ENCODE measurements around the gene ACBD6. TPM values are rescaled to one million over a fixed set of nuclear protein-coding genes. Genes with fewer than 3 reads are reported as not detected.

Gene ACBD6
- total and polyA plus RNA-seq, 4 donors, result 8.3 to 17.3 (median 14.0) TPM

DNA sequence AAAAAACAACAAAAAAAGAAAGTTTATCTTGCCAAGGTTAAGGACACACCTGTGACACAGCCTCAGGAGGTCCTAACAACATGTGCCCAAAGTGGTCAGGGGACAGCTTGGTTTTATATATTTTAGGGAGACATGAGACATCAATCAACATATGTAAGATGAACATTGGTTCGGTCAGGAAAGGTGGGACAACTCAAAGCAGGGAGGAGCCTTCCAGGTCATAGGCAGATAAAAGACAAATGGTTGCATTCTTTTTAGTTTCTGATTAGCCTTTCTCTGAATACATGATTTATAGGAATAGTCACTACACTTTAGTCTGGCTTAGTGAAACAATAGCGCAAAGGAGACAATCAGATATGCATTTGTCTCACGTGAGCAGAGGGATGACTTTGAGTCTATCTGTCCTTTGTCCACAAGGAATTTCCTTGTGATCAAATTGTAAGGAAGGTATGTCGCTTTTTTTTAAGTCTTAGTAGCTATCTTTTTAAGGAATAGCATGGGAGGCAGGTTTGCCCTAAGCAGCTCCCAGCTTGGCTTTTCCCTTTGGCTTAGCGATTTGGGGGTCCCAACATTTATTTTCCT, 33.1 kb upstream of the ACBD6 start:
- Histone ChIP-seq H3K27ac (ENCODE audit: low read depth in 1 of 2, low read length in 2 of 2) (no peak overlapping the region), H3K9me3 (ENCODE audit: control insufficient read depth in 4 of 4, low read length in 3 of 4) (no peaks in the 10 kb centered on the region), H3K36me3 (ENCODE audit: control insufficient read depth in 4 of 4, insufficient read depth in 3 of 4, low read depth in 1 of 4, low read length in 3 of 4) (no peaks in the 10 kb centered on the region), H3K9ac (ENCODE audit: low read depth in 1 of 2, low read length in 2 of 2) (no peak overlapping the region), H3K27me3 (ENCODE audit: control insufficient read depth in 4 of 4, insufficient read depth in 4 of 4, low read length in 3 of 4) (no peaks in the 10 kb centered on the region), H3K4me1 (ENCODE audit: control insufficient read depth in 4 of 4, insufficient read depth in 4 of 4, low read length in 3 of 4) (peaks cover 0 to 2% (median 0%) of the 10 kb centered on the region in 4 donors), H3K4me3 (ENCODE audit: low read depth in 1 of 3, low read length in 3 of 3) (no peak overlapping the region)
- no peak for DNase-seq (ENCODE audit: low spot score)
- 92% methylated on average over 5 of the region's 5 CpGs for WGBS
- no peak for TF ChIP-seq YY1 (IDR thresholded peaks at IDR 0.05)
- no peak for TF ChIP-seq NR2F2 (IDR thresholded peaks at IDR 0.05)
- TF ChIP-seq JUND (IDR thresholded peaks at IDR 0.05), result no peak
- TF ChIP-seq, protein P1, sequence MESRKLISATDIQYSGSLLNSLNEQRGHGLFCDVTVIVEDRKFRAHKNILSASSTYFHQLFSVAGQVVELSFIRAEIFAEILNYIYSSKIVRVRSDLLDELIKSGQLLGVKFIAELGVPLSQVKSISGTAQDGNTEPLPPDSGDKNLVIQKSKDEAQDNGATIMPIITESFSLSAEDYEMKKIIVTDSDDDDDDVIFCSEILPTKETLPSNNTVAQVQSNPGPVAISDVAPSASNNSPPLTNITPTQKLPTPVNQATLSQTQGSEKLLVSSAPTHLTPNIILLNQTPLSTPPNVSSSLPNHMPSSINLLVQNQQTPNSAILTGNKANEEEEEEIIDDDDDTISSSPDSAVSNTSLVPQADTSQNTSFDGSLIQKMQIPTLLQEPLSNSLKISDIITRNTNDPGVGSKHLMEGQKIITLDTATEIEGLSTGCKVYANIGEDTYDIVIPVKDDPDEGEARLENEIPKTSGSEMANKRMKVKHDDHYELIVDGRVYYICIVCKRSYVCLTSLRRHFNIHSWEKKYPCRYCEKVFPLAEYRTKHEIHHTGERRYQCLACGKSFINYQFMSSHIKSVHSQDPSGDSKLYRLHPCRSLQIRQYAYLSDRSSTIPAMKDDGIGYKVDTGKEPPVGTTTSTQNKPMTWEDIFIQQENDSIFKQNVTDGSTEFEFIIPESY (IDR thresholded peaks at IDR 0.05), result no peak
- no peak for TF ChIP-seq RXRA (IDR thresholded peaks at IDR 0.05)
- TF ChIP-seq FOXA1 (IDR thresholded peaks at IDR 0.05), result no peak
- TF ChIP-seq HNF4A (conservative IDR thresholded peaks at IDR 0.05), result no peak
- no peak for TF ChIP-seq FOXA2 (IDR thresholded peaks at IDR 0.05)
- TF ChIP-seq, protein P2, sequence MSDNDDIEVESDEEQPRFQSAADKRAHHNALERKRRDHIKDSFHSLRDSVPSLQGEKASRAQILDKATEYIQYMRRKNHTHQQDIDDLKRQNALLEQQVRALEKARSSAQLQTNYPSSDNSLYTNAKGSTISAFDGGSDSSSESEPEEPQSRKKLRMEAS (IDR thresholded peaks at IDR 0.05), result no peak
- TF ChIP-seq HNF4G (IDR thresholded peaks at IDR 0.05), result no peak
- TF ChIP-seq, protein P3, sequence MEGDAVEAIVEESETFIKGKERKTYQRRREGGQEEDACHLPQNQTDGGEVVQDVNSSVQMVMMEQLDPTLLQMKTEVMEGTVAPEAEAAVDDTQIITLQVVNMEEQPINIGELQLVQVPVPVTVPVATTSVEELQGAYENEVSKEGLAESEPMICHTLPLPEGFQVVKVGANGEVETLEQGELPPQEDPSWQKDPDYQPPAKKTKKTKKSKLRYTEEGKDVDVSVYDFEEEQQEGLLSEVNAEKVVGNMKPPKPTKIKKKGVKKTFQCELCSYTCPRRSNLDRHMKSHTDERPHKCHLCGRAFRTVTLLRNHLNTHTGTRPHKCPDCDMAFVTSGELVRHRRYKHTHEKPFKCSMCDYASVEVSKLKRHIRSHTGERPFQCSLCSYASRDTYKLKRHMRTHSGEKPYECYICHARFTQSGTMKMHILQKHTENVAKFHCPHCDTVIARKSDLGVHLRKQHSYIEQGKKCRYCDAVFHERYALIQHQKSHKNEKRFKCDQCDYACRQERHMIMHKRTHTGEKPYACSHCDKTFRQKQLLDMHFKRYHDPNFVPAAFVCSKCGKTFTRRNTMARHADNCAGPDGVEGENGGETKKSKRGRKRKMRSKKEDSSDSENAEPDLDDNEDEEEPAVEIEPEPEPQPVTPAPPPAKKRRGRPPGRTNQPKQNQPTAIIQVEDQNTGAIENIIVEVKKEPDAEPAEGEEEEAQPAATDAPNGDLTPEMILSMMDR (IDR thresholded peaks at IDR 0.05; ENCODE audit: low read depth, low read length, missing input control), result no peak
- TF ChIP-seq SP1 (IDR thresholded peaks at IDR 0.05), result no peak
- no peak for TF ChIP-seq RAD21 (IDR thresholded peaks at IDR 0.05)

DNA sequence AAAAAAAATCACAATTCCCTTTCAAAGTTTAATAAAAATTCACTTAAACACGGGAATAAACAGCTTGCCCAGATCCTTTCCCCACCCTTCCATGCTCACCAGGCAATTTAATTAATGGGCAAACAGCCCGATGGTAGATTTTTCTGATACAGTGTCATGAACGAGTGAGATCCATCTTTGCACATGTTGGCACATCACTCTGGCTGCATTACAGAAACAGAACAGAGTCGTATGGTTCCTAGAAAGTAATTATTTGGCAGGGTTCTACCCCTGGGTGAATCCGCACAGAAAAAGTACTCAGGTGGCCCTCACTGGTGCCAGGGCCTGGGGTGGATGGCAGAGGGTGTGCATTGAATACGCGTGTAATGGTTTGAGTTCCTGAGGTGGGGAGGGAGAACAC, 31.8 kb upstream of the ACBD6 start:
- H3K9ac ChIP-seq (ENCODE audit: low read depth in 1 of 2, low read length in 2 of 2), result no peak overlapping the region
- no peak overlapping the region for H3K27ac ChIP-seq (ENCODE audit: low read depth in 1 of 2, low read length in 2 of 2)
- H3K4me3 ChIP-seq (ENCODE audit: low read depth in 1 of 3, low read length in 3 of 3), result no peak overlapping the region
- TF ChIP-seq FOXA2 (IDR thresholded peaks at IDR 0.05), result no peak
- TF ChIP-seq, protein P4, sequence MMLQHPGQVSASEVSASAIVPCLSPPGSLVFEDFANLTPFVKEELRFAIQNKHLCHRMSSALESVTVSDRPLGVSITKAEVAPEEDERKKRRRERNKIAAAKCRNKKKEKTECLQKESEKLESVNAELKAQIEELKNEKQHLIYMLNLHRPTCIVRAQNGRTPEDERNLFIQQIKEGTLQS (IDR thresholded peaks at IDR 0.05), result no peak
- TF ChIP-seq HNF4G (IDR thresholded peaks at IDR 0.05), result no peak
- no peak for TF ChIP-seq EGR1 (IDR thresholded peaks at IDR 0.05; ENCODE audit: low read depth in 2 of 2)
- TF ChIP-seq, protein P1 (IDR thresholded peaks at IDR 0.05), result no peak
- TF ChIP-seq TAF1 (conservative IDR thresholded peaks at IDR 0.05), result no peak
- TF ChIP-seq, protein P2 (IDR thresholded peaks at IDR 0.05), result no peak
- TF ChIP-seq, protein P5, sequence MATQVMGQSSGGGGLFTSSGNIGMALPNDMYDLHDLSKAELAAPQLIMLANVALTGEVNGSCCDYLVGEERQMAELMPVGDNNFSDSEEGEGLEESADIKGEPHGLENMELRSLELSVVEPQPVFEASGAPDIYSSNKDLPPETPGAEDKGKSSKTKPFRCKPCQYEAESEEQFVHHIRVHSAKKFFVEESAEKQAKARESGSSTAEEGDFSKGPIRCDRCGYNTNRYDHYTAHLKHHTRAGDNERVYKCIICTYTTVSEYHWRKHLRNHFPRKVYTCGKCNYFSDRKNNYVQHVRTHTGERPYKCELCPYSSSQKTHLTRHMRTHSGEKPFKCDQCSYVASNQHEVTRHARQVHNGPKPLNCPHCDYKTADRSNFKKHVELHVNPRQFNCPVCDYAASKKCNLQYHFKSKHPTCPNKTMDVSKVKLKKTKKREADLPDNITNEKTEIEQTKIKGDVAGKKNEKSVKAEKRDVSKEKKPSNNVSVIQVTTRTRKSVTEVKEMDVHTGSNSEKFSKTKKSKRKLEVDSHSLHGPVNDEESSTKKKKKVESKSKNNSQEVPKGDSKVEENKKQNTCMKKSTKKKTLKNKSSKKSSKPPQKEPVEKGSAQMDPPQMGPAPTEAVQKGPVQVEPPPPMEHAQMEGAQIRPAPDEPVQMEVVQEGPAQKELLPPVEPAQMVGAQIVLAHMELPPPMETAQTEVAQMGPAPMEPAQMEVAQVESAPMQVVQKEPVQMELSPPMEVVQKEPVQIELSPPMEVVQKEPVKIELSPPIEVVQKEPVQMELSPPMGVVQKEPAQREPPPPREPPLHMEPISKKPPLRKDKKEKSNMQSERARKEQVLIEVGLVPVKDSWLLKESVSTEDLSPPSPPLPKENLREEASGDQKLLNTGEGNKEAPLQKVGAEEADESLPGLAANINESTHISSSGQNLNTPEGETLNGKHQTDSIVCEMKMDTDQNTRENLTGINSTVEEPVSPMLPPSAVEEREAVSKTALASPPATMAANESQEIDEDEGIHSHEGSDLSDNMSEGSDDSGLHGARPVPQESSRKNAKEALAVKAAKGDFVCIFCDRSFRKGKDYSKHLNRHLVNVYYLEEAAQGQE (IDR thresholded peaks at IDR 0.05), result no peak
- no peak for TF ChIP-seq SP1 (IDR thresholded peaks at IDR 0.05)
- TF ChIP-seq, protein P3 (IDR thresholded peaks at IDR 0.05; ENCODE audit: low read depth, low read length, missing input control), result no peak
- no peak for TF ChIP-seq RXRA (IDR thresholded peaks at IDR 0.05)
- no peak for TF ChIP-seq YY1 (IDR thresholded peaks at IDR 0.05)
- TF ChIP-seq NR2F2 (IDR thresholded peaks at IDR 0.05), result no peak
- no peak for TF ChIP-seq HNF4A (conservative IDR thresholded peaks at IDR 0.05)
- TF ChIP-seq FOXA1 (IDR thresholded peaks at IDR 0.05), result no peak
- no peak for TF ChIP-seq RAD21 (IDR thresholded peaks at IDR 0.05)
- TF ChIP-seq GABPA (IDR thresholded peaks at IDR 0.05 in 1 of 2, conservative IDR thresholded peaks at IDR 0.05 in 1 of 2), result no peak
- DNase-seq (ENCODE audit: low spot score), result no peak
- H3K27me3 ChIP-seq (ENCODE audit: control insufficient read depth in 4 of 4, insufficient read depth in 4 of 4, low read length in 3 of 4), result no peaks in the 10 kb centered on the region
- H3K36me3 ChIP-seq (ENCODE audit: control insufficient read depth in 4 of 4, insufficient read depth in 3 of 4, low read depth in 1 of 4, low read length in 3 of 4), result no peaks in the 10 kb centered on the region
- peaks cover 0 to 2% (median 0%) of the 10 kb centered on the region in 4 donors for H3K4me1 ChIP-seq (ENCODE audit: control insufficient read depth in 4 of 4, insufficient read depth in 4 of 4, low read length in 3 of 4)
- 84% methylated on average over 7 of the region's 7 CpGs for WGBS
- no peaks in the 10 kb centered on the region for H3K9me3 ChIP-seq (ENCODE audit: control insufficient read depth in 4 of 4, low read length in 3 of 4)

Data from liver (tissue), 9 donors.